Stimulated activated CD8-positive, alpha-beta memory T cell treated with anti-CD3 and anti-CD28 coated beads, Interleukin-7, amount 100 ng/mL, for 24 hours (primary cell): ENCODE results near the gene MARCHF3.
"Not testable (repeated sequence)": the region's sequence is repeated elsewhere in the genome, so short reads cannot be mapped to it uniquely, and the experiment has no call there.

Source experiments
- DNase-seq: peaks from one replicate; pipeline ENCODE4 v3.0.0-alpha.2; 2020; ENCODE audit warnings: low read depth

MARCHF3 gene

DNA sequence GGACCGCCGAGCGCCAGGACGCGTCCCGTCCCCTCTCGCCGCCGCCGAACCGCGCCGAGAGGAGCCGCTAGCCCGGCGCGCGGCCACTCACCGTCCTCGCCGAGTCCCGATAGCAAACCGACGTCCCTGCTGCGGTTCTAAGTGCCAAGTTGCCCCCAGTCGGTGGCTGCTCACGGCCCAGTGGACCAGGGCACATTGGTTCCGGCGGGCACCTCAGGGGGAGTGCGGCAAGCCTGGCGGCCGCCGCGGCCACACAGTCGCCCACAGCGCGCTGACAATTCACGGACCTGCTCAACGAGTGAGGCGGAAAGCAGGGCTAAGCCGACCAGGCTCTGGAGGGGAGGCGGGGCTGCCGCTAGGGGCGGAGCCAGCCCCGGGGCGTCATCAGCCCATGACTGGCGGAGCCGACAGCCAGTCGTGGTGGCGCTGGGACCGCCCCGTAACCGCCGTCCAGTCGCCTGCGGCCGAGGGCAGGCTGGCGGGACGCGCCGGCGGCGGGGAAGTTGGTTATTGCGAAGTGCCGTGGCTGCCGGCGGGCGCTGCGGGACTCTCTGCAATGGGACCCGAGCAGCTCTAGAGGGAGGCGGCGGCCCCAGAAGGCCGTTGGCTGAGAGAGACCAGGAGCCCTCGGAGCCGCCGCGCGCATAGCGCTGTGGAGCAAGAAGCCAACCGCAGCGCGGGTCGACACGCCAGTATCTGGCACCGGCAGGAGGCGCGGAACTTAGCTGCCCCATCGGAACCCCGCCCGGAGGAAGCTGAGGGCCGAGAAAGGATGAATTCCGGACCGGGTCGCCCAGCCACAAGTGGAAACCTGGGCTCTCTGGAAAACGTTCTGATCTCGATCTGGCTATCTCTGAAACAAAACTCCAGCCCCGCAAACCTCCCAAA is at the start of gene MARCHF3:
Gene MARCHF3 (minus strand): TSS at position 300 of the 888 bp plus-strand sequence. CDS start 112,387 bp downstream, outside the sequence.
- DNase-seq: peak; percentile 82

DNA sequence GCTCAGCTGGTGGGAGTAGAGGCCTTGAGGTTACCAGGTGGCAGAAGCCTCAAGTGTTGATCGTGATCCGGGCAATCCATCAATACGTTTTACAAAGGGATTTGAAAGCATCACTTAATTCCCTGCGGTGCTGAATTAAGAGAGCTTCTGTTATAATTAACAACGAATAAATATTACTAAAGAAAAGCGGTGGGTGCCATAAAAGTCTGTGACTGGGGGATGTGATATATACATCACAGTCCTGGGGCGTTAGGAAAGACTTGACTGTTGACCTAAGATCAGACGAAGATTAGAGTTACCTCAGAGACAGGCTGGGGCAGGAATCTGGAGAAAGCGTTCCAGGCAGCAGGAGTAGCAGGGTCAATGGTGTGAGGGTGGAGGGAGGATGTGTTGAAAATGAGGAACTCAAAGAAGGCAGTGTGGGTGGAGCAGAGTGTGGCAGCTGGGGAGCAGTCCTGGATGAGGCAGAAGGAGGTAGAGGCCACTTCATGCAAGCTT is 49.7 kb upstream of the MARCHF3 start:
- DNase-seq: no peak

DNA sequence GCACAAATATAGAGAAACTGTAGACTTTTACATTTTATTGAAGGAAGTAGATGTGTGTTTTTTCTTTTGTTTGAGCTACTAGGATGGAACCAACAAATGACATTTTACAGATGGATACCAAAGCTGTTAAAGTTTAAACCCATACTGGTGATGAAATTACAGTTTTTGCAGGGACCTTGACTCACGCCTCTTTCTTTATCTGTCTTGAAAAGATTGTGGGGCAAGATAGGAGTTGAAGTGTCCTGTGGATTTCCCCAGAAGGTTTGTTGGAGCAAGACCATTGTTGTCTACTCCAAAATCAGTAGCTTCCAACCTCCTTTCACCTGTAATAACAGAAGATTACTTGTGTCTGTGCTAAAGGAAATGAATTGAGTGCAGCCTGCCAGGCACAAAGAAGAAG is 47.0 kb upstream of the MARCHF3 start:
- DNase-seq: no peak

DNA sequence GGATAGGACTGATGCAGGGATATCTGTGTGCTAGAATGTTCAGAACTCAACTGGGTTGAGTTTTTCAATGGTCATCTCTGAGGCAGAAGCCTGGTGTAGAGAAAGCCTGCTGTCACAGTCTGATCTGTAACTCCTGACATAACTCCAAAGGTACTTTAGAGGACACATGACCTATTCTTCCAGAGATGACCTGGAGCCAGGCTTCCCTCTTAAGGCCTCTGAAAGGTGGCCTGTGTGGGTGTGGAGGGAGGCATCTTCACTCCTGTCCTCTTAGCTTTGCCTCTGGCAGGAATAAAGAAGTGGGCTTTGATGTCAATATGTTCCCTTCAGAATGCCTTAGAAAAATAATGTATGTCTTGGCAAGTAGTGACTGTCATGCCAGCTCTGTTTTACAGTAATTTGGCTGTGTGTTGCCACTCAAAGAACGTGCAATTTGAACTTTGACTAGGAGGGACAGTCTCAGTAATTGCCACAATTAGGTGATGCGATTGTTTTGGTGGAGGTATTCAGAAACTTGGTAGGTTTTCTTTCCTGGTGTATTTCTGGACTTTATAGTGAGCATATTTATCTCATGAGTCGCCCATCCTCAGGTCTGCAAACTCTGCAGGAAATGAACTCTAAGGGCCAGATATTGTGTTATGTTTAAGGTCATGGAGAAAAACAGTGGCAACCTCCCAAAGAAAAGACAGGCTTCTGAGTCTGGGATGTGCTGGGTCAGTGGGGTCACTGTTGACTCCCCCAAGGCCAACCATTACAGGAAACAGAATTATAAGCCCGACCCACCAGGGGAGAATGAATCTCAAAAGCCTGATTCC is 46.2 kb upstream of the MARCHF3 start:
- no peak for DNase-seq

- no peak for DNase-seq
Observed at GRCh38 chr5:127074466-127074865, 44.1 kb upstream of the MARCHF3 start.

DNA sequence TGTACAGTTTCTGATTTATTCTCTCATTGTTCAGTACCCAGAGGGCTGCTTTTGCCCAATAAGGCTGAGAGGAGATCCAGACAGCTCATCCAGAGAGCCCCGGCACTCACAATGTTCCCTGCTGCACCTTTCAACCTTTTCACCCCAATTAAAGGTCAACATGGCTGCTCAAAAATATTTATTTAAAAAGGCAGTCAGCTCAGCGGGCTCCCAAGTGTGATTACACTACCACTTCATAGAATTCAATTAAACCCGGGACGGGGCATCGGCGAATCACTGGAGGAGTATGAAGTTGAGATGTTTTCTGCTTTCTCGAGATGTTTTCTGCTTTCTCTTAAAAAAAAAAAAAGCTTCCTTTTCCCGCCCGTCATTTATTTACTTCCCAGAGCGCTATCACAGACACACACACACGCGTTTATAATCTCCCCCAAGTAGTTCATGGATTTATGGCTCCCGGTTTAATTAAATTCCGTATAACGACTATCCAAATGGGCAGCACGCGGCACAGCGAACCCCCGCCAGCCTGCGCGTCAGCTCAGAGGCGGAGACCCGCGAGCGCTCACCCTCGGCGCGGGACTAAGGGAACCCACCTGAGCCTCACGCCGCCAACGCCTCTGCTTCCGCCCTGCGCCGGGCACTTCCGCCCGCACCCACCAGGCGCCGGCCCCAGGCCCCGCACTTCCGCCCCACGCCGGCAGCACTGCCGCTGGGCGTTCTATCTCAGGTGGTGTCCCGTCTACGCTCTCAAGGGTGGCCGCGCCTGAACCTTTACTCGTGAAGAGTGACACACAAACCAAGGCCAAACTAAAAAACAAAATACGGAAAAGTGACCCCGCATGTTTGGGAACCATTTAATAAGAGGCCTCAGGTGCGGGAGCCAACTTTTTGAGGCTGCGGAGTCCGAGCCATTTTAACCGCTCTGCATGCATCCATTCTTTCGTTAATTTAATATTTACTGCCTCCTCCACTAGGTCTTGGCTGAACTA is 42.8 kb upstream of the MARCHF3 start, which contains the start of gene C5orf63:
Gene C5orf63 (minus strand): TSS at position 642 of the 986 bp plus-strand sequence. CDS start 14,507 bp downstream, outside the sequence.
- DNase-seq: peak; percentile 32

GRCh38 chr5:127070243-127070642 is 39.9 kb upstream of the MARCHF3 start:
- no peak for DNase-seq

- DNase-seq: no peak
Observed at GRCh38 chr5:127068493-127069214, 38.3 kb upstream of the MARCHF3 start.

DNA sequence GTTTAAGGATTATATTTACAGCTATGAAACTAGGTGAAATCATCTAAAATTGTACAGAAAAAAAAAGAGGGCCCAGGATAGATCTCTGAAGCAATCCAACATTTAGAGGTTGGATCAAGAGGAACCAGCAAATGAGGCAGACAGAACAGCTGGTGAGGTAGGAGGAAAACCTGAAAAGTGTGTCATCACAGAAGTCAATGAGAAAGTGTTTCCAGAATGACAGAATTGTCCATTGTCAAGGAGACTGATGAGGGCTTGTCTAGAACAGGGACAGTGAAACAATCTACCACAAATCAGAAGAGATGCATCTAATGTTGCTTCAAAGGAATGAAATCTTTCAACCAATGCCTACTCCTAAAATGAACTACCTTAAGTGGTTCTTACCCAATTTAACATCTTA is 36.4 kb upstream of the MARCHF3 start:
- DNase-seq: no peak

GRCh38 chr5:127064253-127064840 is 34.0 kb upstream of the MARCHF3 start:
- DNase-seq: no peak

GRCh38 chr5:127063257-127063913 is 33.0 kb upstream of the MARCHF3 start:
- no peak for DNase-seq

- no peak for DNase-seq
Observed at GRCh38 chr5:127061956-127062355, 31.6 kb upstream of the MARCHF3 start.

- DNase-seq: no peak
Observed at GRCh38 chr5:127061537-127061936, 31.2 kb upstream of the MARCHF3 start.

- DNase-seq: no peak
Observed at GRCh38 chr5:127060470-127060985, 30.2 kb upstream of the MARCHF3 start.

GRCh38 chr5:127056896-127057295 is 26.5 kb upstream of the MARCHF3 start:
- DNase-seq: no peak

GRCh38 chr5:127055880-127056653 is 25.7 kb upstream of the MARCHF3 start:
- DNase-seq: no peak

DNA sequence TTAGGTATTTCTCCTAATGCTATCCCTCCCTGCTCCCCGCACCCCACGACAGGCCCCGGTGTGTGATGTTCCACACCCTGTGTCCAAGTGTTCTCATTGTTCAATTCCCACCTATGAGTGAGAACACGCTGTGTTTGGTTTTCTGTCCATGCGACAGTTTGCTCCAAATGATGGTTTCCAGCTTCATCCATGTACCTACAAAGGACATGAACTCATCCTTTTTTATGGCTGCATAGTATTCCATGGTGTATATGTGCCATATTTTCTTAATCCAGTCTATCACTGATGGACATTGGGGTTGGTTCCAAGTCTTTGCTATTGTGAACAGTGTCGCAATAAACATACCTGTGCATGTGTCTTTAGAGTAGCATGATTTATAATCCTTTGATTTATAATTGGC is 23.2 kb upstream of the MARCHF3 start:
- DNase-seq: not testable (repeated sequence)

DNA sequence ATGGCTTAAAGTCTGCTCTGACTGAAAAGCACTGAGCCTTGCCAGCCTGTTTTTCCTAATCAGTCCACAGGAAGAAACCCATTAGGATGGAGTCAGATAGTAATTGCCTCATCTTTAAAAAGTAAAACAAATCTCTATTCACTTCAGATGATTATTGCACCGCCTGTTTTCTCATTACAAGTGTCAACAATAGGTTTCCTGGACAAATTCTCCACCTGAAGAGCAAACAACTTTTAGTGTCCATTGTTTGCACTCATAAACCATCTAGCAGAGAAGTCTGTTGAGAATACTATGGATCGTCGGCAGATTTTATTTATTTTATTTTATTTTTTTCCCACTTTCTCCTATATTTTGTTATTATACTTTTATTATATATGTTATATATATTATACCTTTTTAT is 22.7 kb upstream of the MARCHF3 start:
- DNase-seq: no peak

GRCh38 chr5:127051591-127051990 is 21.2 kb upstream of the MARCHF3 start:
- no peak for DNase-seq
